Activated CD8-positive, alpha-beta T cell treated with anti-CD3 and anti-CD28 coated beads for 36 hours (primary cell): ENCODE data around the gene LAMC3. TPM values are rescaled to one million over a fixed set of nuclear protein-coding genes. Genes with fewer than 3 reads are reported as not detected.

ENCODE experiments used
- ATAC-seq: fragments of 200-7000 bp; cut with Tn5 transposase; one replicate; pipeline ENCODE4 v1.10.0; 2021; ENCODE audit warnings: mild to moderate bottlenecking, moderate library complexity
- CTCF ChIA-PET: fragments of 350-600 bp; sonication (Branson Sonifier 250); formaldehyde crosslinking; loops from one replicate; lab custom pipeline; 2021; ENCODE audit warnings: antibody characterized with exemption; lab: Charles Lee
- POLR2A ChIA-PET: fragments of 350-600 bp; sonication (Branson Sonifier 250); formaldehyde crosslinking; loops from one replicate; lab custom pipeline; 2021; ENCODE audit warnings: antibody characterized with exemption; lab: Charles Lee
- DNase-seq: peaks from one replicate; pipeline ENCODE4 v3.0.0-alpha.2; 2020
- H3K27ac Mint-ChIP-seq: one replicate; pipeline ENCODE4 v1.8.0; 2021; ENCODE audit warnings: mild to moderate bottlenecking, mixed read lengths
- H3K27me3 Mint-ChIP-seq: one replicate; pipeline ENCODE4 v1.8.0; 2021; ENCODE audit warnings: mixed read lengths
- H3K36me3 Mint-ChIP-seq: one replicate; pipeline ENCODE4 v1.8.0; 2021; ENCODE audit warnings: low read depth, mixed read lengths
- H3K4me1 Mint-ChIP-seq: one replicate; pipeline ENCODE4 v1.8.0; 2021; ENCODE audit warnings: low read depth, mixed read lengths
- H3K4me3 Mint-ChIP-seq: one replicate; pipeline ENCODE4 v1.8.0; 2021; ENCODE audit warnings: mild to moderate bottlenecking, moderate library complexity, mixed read lengths
- H3K9me3 Mint-ChIP-seq: one replicate; pipeline ENCODE4 v1.8.0; 2021; ENCODE audit warnings: mixed read lengths
- intact Hi-C: fragments of 100-400 bp; cut with micrococcal nuclease; formaldehyde crosslinking; loops from one replicate; pipeline ENCODE4 v1.10.0; 2022
- total RNA-seq, 2 experiments: library from RNA; stranded (reverse); gene quantifications; one replicate each; pipeline ENCODE4 v1.2.3, GENCODE V29; 2021
- TF ChIP-seq, protein P1 (sequence below): fragments of 200-600 bp; IDR thresholded peaks from one replicate; pipeline ENCODE4 v1.8.0; 2022; ENCODE audit warnings: antibody characterized with exemption, mild to moderate bottlenecking

Gene LAMC3
- total RNA-seq, 2 experiments from 2014 or later, result 0.09 to 0.43 TPM

DNA sequence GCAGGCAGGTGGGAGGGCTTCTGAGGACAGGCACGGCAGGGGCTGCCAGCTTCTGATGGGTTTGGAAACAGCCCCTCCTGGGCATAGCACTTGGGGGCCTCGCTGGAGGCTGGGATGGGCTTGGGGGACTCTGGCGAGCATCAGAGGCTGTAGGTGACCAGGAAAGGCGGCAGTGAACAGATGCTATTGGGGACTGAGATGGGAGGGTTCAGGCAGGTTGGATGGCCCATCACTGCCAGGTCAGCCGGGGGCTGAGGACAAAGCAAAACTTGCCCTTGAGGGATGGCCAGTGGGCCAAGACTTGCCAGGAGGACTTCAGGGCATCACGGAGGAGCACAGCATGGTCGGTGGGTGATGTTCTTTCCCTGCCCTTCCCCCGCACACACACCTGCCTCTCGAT, 94.0 kb downstream of the LAMC3 start:
- no peak for DNase-seq
- Mint-ChIP-seq H3K4me1 (no peaks in the 10 kb centered on the region), H3K4me3 (no peak overlapping the region), H3K9me3 (no peaks in the 10 kb centered on the region), H3K27me3 (peaks cover 3% of the 10 kb centered on the region), H3K27ac (no peak overlapping the region), H3K36me3 (no peaks in the 10 kb centered on the region)
- TF ChIP-seq, protein P1, sequence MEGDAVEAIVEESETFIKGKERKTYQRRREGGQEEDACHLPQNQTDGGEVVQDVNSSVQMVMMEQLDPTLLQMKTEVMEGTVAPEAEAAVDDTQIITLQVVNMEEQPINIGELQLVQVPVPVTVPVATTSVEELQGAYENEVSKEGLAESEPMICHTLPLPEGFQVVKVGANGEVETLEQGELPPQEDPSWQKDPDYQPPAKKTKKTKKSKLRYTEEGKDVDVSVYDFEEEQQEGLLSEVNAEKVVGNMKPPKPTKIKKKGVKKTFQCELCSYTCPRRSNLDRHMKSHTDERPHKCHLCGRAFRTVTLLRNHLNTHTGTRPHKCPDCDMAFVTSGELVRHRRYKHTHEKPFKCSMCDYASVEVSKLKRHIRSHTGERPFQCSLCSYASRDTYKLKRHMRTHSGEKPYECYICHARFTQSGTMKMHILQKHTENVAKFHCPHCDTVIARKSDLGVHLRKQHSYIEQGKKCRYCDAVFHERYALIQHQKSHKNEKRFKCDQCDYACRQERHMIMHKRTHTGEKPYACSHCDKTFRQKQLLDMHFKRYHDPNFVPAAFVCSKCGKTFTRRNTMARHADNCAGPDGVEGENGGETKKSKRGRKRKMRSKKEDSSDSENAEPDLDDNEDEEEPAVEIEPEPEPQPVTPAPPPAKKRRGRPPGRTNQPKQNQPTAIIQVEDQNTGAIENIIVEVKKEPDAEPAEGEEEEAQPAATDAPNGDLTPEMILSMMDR, result no peak
- intact Hi-C loops, result no loop called here
- no peak for ATAC-seq
- CTCF ChIA-PET, result no interaction called here
- POLR2A ChIA-PET, result no interaction called here

DNA sequence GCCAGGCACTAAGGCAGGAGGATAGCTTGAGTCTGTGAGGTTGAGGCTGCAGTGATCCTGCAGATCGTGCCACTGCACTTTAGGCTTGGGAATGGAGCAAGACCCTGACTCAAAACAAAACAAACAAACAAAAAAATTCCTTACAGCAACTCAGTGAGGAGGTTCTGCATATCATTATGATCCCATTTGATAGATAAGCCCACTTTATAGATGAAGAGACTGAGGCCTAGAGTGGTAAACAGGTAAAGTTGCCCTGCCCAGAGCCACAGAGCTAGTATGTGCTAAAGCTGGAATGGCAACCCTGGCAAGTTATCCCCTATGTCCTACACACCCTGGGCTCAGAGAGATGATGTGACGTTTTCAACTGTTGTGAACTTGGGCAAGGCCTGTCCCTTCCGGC, 94.6 kb downstream of the LAMC3 start:
- H3K27me3 Mint-ChIP-seq, result no peaks in the 10 kb centered on the region
- intact Hi-C loops, result no loop called here
- no peak for ATAC-seq
- no peaks in the 10 kb centered on the region for H3K9me3 Mint-ChIP-seq
- no peak overlapping the region for H3K27ac Mint-ChIP-seq
- H3K4me3 Mint-ChIP-seq, result no peak overlapping the region
- no peaks in the 10 kb centered on the region for H3K36me3 Mint-ChIP-seq
- DNase-seq, result no peak
- TF ChIP-seq, protein P1, result no peak
- H3K4me1 Mint-ChIP-seq, result no peaks in the 10 kb centered on the region
- POLR2A ChIA-PET, result no interaction called here
- CTCF ChIA-PET, result no interaction called here

DNA sequence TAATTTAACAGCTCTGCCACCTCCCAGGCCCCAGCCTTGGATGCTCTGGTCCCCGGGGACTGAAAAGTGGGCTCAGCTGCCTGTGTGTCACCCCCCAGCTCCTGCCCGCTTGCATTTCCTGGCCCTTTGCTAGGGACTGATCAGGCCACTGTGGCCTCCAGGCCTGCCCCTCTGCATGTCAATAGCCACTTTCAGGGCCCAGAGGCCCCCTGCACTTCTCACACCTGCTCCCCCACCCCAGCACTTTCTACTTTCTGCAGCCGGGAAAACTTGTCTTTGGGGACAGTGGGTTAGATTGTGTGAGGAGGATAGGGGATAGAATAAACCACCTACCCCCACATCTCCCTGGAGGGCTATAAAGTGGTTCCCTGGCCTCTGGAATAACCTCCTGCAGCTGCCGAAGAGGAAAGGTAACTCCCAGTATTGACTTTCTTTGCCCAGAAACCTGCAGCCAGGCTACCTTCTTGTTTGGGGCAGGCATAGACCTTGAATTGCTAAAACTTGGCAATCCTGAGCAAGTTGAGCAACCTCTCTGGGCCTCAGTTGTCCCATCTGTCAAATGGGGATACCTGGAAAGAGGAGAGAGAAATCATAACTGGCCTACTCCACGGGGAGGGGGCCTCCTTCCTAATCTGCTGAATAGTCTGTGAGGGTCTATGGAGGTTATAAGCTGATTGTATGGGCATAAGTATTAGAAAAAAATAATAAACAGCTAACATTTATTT, 95.2 kb downstream of the LAMC3 start:
- DNase-seq (no peak), ATAC-seq (no peak)
- no peaks in the 10 kb centered on the region for H3K4me1 Mint-ChIP-seq
- H3K9me3 Mint-ChIP-seq, result no peaks in the 10 kb centered on the region
- TF ChIP-seq, protein P1, result no peak
- intact Hi-C loops, result no loop called here
- no peak overlapping the region for H3K27ac Mint-ChIP-seq
- ChIA-PET POLR2A (no interaction called here), CTCF (interaction anchor here (1.1 kb wide), 1 partner anchor 232 kb away, joined by 3 read pairs; no protein-coding TSS in a partner anchor)
- no peak overlapping the region for H3K4me3 Mint-ChIP-seq
- H3K36me3 Mint-ChIP-seq, result no peaks in the 10 kb centered on the region
- no peaks in the 10 kb centered on the region for H3K27me3 Mint-ChIP-seq

DNA sequence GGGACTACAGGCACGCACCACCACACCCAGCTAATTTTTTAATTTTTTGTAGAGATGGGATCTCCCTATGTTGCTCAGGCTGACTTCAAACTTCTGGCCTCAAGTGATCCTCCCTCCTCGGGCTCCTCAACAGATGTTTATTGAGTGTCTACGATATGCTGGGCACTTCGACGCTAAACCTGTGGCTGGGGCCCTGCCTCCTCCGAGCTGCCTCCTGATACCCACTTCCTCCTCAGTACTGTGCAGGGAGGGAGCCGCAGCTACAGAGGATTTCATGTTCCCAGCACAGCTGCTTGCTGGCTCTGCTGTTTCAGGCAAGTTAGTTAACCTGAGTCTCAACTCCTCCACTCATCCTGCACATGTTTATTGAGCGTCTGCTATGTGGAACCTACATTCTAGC, 97.0 kb downstream of the LAMC3 start:
- Mint-ChIP-seq H3K36me3 (no peaks in the 10 kb centered on the region), H3K9me3 (no peaks in the 10 kb centered on the region), H3K27ac (no peak overlapping the region), H3K4me3 (no peak overlapping the region), H3K4me1 (no peaks in the 10 kb centered on the region), H3K27me3 (no peaks in the 10 kb centered on the region)
- POLR2A ChIA-PET, result interaction anchor here (1.0 to 1.1 kb wide), 2 partner anchors 16 to 19 kb away, joined by 3 to 4 read pairs; partner anchors contain the start of gene NUP214
- TF ChIP-seq, protein P1, result no peak
- CTCF ChIA-PET, result no interaction called here
- ATAC-seq (no peak), DNase-seq (no peak)
- intact Hi-C loops, result no loop called here

DNA sequence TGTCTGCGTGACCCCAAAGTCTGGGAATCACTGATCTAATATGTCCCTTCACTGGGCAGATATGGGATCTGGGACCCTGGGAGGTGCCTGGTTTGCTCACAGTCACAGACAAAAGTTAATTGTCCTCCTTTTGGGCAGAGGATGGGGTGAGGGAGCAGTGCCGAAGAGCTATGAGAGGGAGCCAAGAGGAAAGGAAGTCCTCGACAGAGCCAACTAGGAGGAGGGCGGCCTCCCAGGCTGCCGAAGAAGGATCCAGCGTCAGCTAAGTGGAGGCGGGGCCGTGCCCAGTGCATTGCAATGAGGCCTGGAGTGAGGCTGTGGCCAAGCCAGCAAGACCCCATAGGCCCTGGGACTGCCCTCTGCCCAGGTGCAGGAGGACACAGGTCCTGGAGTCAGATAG, 98.8 kb downstream of the LAMC3 start:
- Mint-ChIP-seq H3K36me3 (no peaks in the 10 kb centered on the region), H3K4me1 (no peaks in the 10 kb centered on the region), H3K27me3 (no peaks in the 10 kb centered on the region), H3K4me3 (no peak overlapping the region), H3K27ac (no peak overlapping the region), H3K9me3 (no peaks in the 10 kb centered on the region)
- DNase-seq, result no peak
- intact Hi-C loops, result no loop called here
- ChIA-PET POLR2A (interaction anchor here (1.1 kb wide), 1 partner anchor 17 kb away, joined by 3 read pairs; the partner anchor contains the start of gene NUP214), CTCF (no interaction called here)
- TF ChIP-seq, protein P1, result no peak
- ATAC-seq, result no peak
